AG09309 (cell line): Measurements from ENCODE around the gene SAGE1.
"Not testable (repeated sequence)": the region's sequence is repeated elsewhere in the genome, so short reads cannot be mapped to it uniquely, and the experiment has no call there.

Experiments used
- DNase-seq: peaks from one replicate; pipeline ENCODE4 v3.0.0-alpha.2; 2010; ENCODE audit warnings: low read depth
- H3K4me3 ChIP-seq: 2 replicates; pipeline ENCODE4 v1.5.1; 2011; ENCODE audit warnings: mild to moderate bottlenecking, low read depth, low read length, moderate library complexity; ENCODE audit not compliant: control insufficient read depth
- CTCF ChIP-seq: IDR thresholded peaks from 2 replicates; pipeline ENCODE4 v1.5.1; 2011; ENCODE audit warnings: mild to moderate bottlenecking, low read depth, low read length, inconsistent platforms; ENCODE audit not compliant: insufficient read depth, control insufficient read depth; ENCODE audit errors: missing control alignments

The SAGE1 gene

GRCh38 chrX:135910251-135910650, 16.7 kb downstream of the SAGE1 start:
- no peak for DNase-seq
- no peak for TF ChIP-seq CTCF
- H3K4me3 ChIP-seq: no peak overlapping the region

- H3K4me3 ChIP-seq: no peak overlapping the region
- DNase-seq: no peak
- no peak for TF ChIP-seq CTCF
Observed at GRCh38 chrX:135914404-135914803, 20.9 kb downstream of the SAGE1 start.

- DNase-seq, H3K4me3 ChIP-seq: not testable (repeated sequence)
Observed at GRCh38 chrX:135920516-135920915, 27.0 kb downstream of the SAGE1 start.

GRCh38 chrX:135923353-135923752, 29.8 kb downstream of the SAGE1 start:
- H3K4me3 ChIP-seq: no peak overlapping the region
- no peak for DNase-seq
- peak; percentile 31 for TF ChIP-seq CTCF

GRCh38 chrX:135927897-135928296, 34.4 kb downstream of the SAGE1 start:
- TF ChIP-seq CTCF: no peak

GRCh38 chrX:135931644-135932487, 38.4 kb downstream of the SAGE1 start:
- peak; percentile 10 for DNase-seq
- no peak overlapping the region for H3K4me3 ChIP-seq
- peak; percentile 78 for TF ChIP-seq CTCF

More at GRCh38 chrX:135927897-135928296, 34.4 kb downstream of the SAGE1 start:
- no peak overlapping the region for H3K4me3 ChIP-seq
- no peak for DNase-seq

- TF ChIP-seq CTCF: no peak
- no peak for DNase-seq
- H3K4me3 ChIP-seq: no peak overlapping the region
Observed at GRCh38 chrX:135944486-135944885, 51.0 kb downstream of the SAGE1 start.
